Neutrophil (primary cell): ENCODE measurements around the gene RPUSD4.

Experiments
- H3K27ac ChIP-seq: fragments of 200-600 bp; sonication (generic); 2 replicates; pipeline ENCODE4 v1.5.1; 2016; ENCODE audit warnings: mild to moderate bottlenecking, moderate library complexity
- H3K27me3 ChIP-seq: fragments of 200-600 bp; sonication (generic); 2 replicates; pipeline ENCODE4 v1.6.0; 2016; ENCODE audit warnings: mild to moderate bottlenecking
- H3K36me3 ChIP-seq: fragments of 200-600 bp; sonication (generic); 2 replicates; pipeline ENCODE4 v1.5.1; 2017
- H3K4me1 ChIP-seq, 2 experiments: fragments of 200-600 bp in 1 of 2; sonication (generic) in 1 of 2; 1 replicate in 1 of 2; 2 replicates in 1 of 2; pipeline versions ENCODE4 v1.5.1 to v1.6.1; 2013 to 2016; ENCODE audit warnings: low read depth in 1 of 2, low read length in 1 of 2, mild to moderate bottlenecking in 1 of 2, moderate library complexity in 1 of 2; ENCODE audit not compliant: control insufficient read depth in 1 of 2, insufficient read depth in 1 of 2
- H3K4me3 ChIP-seq, 2 experiments: fragments of 200-600 bp in 1 of 2; sonication (generic) in 1 of 2; 1 replicate in 1 of 2; 2 replicates in 1 of 2; pipeline ENCODE4 v1.5.1; 2013 to 2016; ENCODE audit warnings: low read depth in 1 of 2, low read length in 1 of 2, mild to moderate bottlenecking in 1 of 2, moderate library complexity in 1 of 2
- H3K9me3 ChIP-seq: fragments of 200-600 bp; sonication (generic); 2 replicates; pipeline ENCODE4 v1.5.1; 2016
- TF ChIP-seq, protein P1 (sequence below): fragments of 200-600 bp; sonication (generic); IDR thresholded peaks from 2 replicates; pipeline ENCODE4 v1.5.1; 2016; ENCODE audit warnings: antibody characterized with exemption

The RPUSD4 gene

DNA sequence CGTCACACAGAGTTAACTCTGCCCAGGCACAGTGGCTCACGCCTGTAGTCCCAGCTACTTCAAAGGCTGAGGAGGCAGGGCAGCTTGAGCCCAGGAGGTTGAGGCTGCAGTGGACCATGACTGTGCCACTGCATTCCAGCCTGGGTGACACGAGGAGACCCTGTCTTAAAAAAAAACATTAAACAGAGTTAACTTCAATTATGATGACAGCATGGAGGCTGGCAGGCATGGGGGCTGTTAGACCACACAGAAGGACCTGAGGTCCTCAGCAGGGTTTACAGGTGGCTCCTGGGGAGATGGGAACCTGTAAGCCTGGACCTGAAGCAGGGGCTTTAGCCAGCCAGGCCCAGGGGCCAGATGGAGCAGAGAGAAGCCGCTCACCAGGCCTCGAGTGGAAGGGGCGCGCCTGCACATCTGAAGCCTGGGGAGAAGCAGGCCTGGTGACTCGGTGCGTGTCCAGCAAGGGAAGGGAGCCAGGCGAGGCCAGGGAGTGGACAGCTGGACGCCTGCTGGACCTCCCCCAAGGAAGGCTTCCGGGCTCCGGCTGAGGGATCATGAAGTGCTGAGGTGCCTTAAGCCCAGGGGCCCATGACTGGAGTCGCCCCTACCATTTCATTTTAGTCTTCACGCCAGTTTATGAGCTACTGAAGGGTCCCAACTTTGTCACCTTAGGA is 25.3 kb downstream of the RPUSD4 start:
- H3K9me3 ChIP-seq, result no peaks in the 10 kb centered on the region
- no peak overlapping the region for H3K27ac ChIP-seq
- no peaks in the 10 kb centered on the region for H3K27me3 ChIP-seq
- H3K4me1 ChIP-seq, result no peaks in the 10 kb centered on the region
- TF ChIP-seq, protein P1, sequence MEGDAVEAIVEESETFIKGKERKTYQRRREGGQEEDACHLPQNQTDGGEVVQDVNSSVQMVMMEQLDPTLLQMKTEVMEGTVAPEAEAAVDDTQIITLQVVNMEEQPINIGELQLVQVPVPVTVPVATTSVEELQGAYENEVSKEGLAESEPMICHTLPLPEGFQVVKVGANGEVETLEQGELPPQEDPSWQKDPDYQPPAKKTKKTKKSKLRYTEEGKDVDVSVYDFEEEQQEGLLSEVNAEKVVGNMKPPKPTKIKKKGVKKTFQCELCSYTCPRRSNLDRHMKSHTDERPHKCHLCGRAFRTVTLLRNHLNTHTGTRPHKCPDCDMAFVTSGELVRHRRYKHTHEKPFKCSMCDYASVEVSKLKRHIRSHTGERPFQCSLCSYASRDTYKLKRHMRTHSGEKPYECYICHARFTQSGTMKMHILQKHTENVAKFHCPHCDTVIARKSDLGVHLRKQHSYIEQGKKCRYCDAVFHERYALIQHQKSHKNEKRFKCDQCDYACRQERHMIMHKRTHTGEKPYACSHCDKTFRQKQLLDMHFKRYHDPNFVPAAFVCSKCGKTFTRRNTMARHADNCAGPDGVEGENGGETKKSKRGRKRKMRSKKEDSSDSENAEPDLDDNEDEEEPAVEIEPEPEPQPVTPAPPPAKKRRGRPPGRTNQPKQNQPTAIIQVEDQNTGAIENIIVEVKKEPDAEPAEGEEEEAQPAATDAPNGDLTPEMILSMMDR, result no peak
- H3K36me3 ChIP-seq, result peaks cover 7% of the 10 kb centered on the region
- H3K4me3 ChIP-seq, result no peak overlapping the region

DNA sequence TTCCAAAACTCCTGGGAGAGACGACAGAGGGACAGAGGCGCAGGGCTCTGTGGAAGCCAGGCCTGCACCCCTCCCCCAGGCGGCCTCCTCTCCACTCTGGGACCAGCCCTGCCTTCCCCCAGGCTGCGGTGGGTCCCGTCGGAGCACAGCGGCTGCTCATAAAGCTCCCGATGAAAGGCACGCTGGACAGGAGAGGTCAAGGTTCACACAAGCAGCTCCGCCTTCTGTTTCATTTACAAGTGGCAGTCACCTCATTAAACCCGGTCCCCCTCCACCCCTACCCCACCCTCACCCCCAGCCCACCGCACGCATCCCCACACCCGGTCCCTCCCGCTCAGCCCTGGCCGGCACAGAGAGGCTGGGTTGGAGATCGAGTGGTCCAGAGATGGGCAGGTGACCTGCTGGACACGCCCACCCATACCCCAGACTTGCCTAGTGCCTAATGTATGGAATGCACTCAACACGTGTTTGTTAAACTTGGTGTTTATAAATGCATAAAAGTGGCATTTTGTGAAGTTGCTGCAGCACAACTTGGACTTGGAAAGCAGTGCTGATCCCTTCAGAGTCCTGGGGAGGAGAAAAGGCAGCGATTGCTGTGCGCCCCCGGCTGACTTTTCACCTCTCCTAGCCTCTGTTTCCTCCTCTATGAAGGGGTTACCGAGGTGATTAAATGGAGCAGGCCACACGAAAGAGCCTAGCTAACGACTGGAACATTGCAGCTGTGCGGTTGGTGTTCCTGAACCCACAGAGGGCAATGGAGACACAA is 26.0 kb downstream of the RPUSD4 start:
- TF ChIP-seq, protein P1, result no peak
- Histone ChIP-seq H3K36me3 (peaks cover 3% of the 10 kb centered on the region), H3K9me3 (no peaks in the 10 kb centered on the region), H3K4me1 (no peaks in the 10 kb centered on the region), H3K27ac (no peak overlapping the region), H3K27me3 (no peaks in the 10 kb centered on the region), H3K4me3 (no peak overlapping the region)

DNA sequence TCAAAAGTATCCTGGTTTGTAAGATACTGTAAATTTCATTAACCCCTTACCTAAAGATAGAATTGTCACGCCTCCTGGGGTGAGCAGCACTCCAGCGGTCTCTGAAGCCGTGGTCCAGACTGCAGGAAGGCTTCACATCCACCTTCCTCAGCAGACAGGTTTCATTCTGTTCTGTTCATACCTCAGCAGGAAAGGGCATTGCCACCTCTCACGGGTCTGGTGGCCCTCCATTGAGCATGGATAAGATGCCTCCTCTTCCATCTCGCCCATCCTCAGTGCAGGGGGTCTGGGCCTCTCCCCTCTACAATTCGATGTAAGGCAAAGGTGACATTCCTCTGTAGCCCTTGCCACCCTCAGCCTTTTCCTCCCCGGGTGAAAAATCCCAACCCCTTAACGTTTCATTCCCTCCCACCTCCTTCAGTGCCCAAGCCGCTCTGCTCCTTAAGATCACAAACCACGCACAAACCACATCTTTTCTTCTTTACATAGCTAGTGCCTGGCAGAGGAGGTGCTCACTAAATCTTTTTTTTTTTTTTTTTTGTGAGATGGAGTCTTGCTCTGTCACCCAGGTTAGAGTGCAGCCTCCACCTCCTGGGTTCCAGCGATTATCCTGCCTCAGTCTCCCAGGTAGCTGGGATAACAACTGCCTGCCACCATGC is 28.5 kb downstream of the RPUSD4 start:
- Histone ChIP-seq H3K27me3 (no peaks in the 10 kb centered on the region), H3K4me1 (no peaks in the 10 kb centered on the region), H3K4me3 (no peak overlapping the region), H3K27ac (no peak overlapping the region), H3K36me3 (no peaks in the 10 kb centered on the region), H3K9me3 (no peaks in the 10 kb centered on the region)
- TF ChIP-seq, protein P1, result no peak

DNA sequence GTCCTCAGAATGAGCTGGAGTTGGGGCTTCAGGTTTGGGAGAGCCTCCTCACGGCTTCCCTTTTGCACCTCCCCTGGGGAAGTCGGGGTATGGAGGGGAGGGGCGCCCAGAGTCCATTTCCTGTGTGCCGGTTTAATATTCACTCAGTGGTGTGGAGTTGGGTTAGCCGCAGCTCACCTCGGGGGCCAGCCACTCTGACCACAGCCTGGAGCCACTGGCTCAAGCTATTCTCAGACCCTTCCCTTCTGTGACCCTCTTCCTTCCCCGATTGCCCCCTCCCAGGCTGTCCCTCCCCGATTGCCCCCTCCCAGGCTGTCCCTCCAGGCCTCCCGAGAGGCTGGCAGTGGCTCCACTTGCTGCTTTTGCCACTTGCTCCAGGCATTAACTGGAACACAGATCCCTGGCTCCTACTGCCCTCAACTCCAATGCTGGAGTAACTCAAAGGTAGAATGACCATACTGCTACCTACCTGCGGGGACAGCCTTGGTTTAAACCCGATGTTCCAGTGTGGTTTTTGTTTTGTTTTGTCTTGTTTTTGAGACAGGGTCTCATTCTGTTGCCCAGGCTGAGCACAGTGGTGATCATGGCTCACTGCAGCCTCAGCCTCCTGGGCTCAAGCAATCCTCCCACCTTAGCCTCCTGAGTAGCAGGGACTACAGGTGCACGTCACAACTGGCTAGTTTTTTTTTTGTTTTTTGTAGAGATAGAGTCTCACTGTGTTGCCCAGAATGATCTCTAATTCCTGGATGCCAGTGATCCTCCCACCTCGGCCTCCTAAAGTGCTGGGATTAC is 29.3 kb downstream of the RPUSD4 start:
- Histone ChIP-seq H3K4me1 (no peaks in the 10 kb centered on the region), H3K9me3 (no peaks in the 10 kb centered on the region), H3K27me3 (no peaks in the 10 kb centered on the region), H3K27ac (no peak overlapping the region), H3K36me3 (no peaks in the 10 kb centered on the region), H3K4me3 (no peak overlapping the region)
- TF ChIP-seq, protein P1, result no peak

DNA sequence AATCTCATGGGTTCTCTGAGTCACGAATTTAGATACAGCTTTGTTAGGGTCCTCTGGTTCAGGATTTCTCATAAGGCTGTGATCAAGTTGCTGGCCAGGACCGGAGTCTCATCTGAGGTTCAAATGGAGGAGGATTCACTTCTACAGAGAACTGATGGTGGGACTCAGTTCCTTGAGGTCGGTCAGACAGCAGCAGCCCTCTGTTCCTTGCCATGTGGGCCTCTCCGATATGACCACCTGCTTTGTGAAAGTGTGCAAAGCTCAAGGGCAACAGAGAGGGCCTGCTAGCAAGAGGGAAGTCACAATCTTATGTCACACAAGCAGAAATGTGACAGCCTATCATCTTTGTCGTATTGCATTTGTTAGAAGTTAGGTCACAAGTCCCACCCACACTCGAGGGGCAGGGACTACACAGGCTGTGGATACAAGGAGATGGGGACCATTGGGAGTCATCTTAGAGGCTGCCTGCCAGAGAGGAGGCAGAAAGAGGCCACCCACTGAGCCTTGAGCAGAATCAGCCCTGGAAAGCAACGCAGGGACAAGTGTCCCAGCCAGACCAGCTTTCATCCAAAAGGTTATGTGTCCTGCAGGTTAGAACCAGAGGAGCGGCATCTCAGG is 34.5 kb downstream of the RPUSD4 start:
- Histone ChIP-seq H3K36me3 (no peaks in the 10 kb centered on the region), H3K27me3 (no peaks in the 10 kb centered on the region), H3K4me1 (peaks cover 0 to 7% of the 10 kb centered on the region in 2 experiments)

More for the DNA sequence above, 34.5 kb downstream of the RPUSD4 start:
- Histone ChIP-seq H3K4me3 (no peak overlapping the region), H3K27ac (no peak overlapping the region), H3K9me3 (no peaks in the 10 kb centered on the region)
- TF ChIP-seq, protein P1, result no peak
